GM10248 (cell line): Measurements from ENCODE around the gene BTBD19.
"Not testable (repeated sequence)": the region's sequence is repeated elsewhere in the genome, so short reads cannot be mapped to it uniquely, and the experiment has no call there.

Experiments
- CTCF ChIA-PET: fragments of 300-600 bp; sonication (Branson Sonifier 250); formaldehyde crosslinking; extraction: SDS; loops from one replicate; lab custom pipeline; 2021; ENCODE audit warnings: antibody characterized with exemption; lab: Yijun Ruan, JAX
- POLR2A ChIA-PET: fragments of 350-650 bp; sonication (Branson Sonifier 250); formaldehyde crosslinking; extraction: SDS; loops from one replicate; lab custom pipeline; 2020; ENCODE audit warnings: antibody characterized with exemption; lab: Yijun Ruan, JAX
- DNase-seq: peaks from one replicate; pipeline ENCODE4 v3.0.0; 2012; ENCODE audit errors: extremely low spot score
- TF ChIP-seq, protein P1 (sequence below): IDR thresholded peaks from 2 replicates; pipeline ENCODE4 v1.5.1; 2012; ENCODE audit warnings: mild to moderate bottlenecking, low read depth; ENCODE audit errors: extremely low read depth, missing control alignments, control extremely low read depth

BTBD19 gene

DNA sequence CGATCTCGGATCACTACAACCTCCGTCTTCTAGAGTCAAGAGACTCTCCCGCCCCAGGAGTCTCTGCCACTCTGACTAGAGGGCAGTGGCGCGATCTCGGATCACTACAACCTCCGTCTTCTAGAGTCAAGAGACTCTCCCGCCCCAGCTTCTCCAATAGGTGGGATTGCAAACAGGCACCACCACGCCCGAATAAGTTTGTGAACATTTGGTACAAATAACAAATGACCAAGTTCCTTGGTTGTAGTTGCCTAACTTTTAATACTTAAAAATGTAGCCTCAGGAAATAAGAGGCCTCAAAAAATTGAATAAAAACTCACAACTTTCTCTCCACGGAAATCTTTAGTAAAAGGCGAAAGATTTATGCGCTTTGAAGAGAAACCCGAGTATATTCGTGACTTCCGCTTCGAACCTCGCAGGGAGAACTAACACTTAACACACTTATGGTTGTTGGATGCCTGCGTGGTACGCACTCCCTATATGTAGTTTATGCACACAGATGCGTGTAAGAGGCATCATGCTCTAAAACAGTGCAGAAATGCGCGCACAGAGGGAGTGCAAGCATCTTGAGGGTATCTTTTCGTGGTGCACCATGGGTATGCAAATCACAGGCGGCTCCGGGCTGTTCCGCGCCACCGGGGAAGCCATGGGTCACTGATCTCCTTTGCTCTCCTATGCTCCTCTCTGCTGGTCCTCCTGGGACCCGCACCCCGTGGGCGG lies 11.4 kb downstream of the BTBD19 start:
- DNase-seq: peak; percentile 91
- TF ChIP-seq, protein P1, sequence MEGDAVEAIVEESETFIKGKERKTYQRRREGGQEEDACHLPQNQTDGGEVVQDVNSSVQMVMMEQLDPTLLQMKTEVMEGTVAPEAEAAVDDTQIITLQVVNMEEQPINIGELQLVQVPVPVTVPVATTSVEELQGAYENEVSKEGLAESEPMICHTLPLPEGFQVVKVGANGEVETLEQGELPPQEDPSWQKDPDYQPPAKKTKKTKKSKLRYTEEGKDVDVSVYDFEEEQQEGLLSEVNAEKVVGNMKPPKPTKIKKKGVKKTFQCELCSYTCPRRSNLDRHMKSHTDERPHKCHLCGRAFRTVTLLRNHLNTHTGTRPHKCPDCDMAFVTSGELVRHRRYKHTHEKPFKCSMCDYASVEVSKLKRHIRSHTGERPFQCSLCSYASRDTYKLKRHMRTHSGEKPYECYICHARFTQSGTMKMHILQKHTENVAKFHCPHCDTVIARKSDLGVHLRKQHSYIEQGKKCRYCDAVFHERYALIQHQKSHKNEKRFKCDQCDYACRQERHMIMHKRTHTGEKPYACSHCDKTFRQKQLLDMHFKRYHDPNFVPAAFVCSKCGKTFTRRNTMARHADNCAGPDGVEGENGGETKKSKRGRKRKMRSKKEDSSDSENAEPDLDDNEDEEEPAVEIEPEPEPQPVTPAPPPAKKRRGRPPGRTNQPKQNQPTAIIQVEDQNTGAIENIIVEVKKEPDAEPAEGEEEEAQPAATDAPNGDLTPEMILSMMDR: peak; percentile 8
- CTCF ChIA-PET: interaction anchor here (0.9 to 5.4 kb wide), 12 partner anchors 10 to 705 kb away, joined by 3 to 42 read pairs (median 4); partner anchors contain the start of genes BTBD19, DYNLT4, PLK3 and RNU5D-1
- POLR2A ChIA-PET: interaction anchor here (0.7 to 5.5 kb wide), 42 partner anchors 12 to 1442 kb away, joined by 3 to 120 read pairs (median 5); partner anchors contain the start of genes ARMH1, BEST4, BTBD19 and DYNLT4

DNA sequence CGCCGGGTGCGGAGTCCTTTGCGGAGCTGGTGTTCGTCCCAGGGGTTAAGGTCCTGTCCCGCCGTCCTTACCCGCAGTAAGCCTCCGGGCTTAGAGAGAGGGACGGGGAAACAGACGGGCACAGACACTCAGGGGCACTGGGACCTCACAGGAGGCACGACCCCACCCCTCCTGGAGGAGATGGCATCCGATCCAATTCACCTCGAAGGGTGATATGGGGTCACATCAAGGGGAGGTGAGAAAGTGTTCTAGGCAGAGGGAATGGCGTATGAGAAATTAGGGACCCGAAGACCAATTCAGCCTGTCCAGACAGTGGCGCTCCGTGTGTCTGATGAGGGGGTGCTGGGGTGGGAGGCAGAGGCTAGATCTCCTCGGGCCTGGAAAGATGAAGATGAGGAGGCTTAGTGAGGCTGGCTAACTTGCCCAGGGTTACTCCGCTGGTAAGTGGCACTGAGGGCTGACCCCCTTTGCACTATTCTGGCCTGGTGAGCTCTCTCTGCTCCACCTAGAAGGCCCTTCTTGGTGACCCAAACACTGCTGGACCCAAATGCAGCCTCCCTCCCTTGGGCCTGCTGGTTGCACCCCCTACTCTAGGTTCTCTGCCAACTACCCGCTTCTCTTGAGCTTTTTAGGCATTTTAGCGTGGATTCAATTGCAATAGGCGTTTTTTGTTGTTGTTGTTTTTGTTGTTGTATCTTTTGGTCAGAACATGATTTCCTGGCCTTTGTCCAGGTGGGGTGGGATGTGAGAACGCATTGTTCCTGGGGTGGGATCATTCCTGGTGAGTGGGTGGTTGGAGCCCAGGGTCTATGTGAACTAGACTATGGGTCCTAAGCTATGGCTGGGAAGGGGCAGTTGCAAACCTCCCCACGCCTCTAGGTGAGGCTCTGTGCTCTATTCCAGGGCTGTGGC lies 12.3 kb downstream of the BTBD19 start:
- no peak for DNase-seq
- ChIA-PET POLR2A (interaction anchor here (0.7 to 5.5 kb wide), 8 partner anchors 11 to 99 kb away, joined by 3 to 120 read pairs (median 3); partner anchors contain the start of genes BTBD19, DYNLT4 and PLK3), CTCF (interaction anchor here (0.9 to 5.4 kb wide), 10 partner anchors 10 to 480 kb away, joined by 3 to 42 read pairs (median 6); partner anchors contain the start of genes BTBD19, DYNLT4, HECTD3 and PLK3)
- TF ChIP-seq, protein P1: no peak

DNA sequence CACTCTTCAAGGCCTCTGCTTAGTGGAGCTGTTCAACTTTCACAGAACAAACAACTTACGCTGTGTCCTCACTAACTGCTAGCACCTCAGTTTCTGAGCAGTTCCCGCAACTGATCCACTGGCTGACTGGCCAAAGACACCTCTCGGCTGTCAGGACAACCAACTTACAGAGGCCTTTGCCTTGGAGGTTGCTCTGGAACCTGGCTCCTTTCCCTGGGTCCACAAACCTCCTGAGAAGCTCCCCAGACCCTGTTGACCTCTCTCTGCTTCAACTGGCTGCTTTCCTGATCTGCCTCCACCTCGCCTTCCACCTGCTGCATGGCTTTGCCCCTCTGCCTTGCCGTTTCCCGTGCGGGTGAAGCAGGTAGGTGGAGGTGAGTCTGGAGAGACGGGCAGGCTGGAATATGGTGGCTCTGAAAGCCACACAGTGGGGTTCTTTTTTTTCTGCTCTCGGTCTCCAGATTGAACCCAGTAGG lies 13.0 kb downstream of the BTBD19 start:
- ChIA-PET POLR2A (interaction anchor here (0.5 to 5.5 kb wide), 6 partner anchors 10 to 100 kb away, joined by 3 to 120 read pairs (median 3); partner anchors contain the start of genes BTBD19, DYNLT4 and PLK3), CTCF (interaction anchor here (0.8 to 5.4 kb wide), 10 partner anchors 9 to 190 kb away, joined by 3 to 42 read pairs (median 6); partner anchors contain the start of genes BTBD19, DYNLT4, HECTD3 and PLK3)
- TF ChIP-seq, protein P1: no peak
- no peak for DNase-seq

DNA sequence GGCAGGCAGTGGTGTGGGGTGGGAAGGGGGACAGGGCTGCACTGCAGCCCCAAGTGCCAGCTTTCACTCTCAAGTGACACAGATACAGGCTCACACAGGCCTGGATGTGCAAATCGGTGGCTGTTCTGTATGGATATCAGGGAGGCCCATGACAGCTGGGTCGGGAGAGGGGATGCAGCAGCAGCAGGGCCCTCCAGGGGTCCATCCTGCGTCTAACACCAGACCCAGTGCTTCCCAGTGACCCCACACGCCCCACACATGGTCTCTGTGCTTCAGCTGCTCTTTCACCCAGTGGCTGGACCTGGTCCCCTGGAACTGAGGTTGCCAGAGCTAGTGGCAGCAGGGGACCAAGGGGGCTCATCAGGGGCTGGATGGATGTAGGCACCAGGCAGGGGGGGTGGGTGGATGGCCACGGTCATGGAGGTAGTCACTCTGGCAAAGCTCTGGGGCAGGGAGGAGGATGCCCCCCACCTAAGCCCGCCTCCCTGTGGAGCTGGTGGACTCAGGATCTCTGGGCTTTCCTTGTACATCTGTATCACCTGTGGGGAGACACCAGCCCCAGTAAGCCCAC lies 13.9 kb downstream of the BTBD19 start:
- CTCF ChIA-PET: interaction anchor here (0.8 to 5.4 kb wide), 9 partner anchors 8 to 91 kb away, joined by 3 to 42 read pairs (median 5); partner anchors contain the start of genes BTBD19, DYNLT4, PTCH2 and RNU5D-1
- POLR2A ChIA-PET: interaction anchor here (0.5 to 5.5 kb wide), 4 partner anchors 8 to 22 kb away, joined by 3 to 120 read pairs (median 10); partner anchors contain the start of genes BTBD19, DYNLT4 and PLK3
- no peak for DNase-seq
- TF ChIP-seq, protein P1: no peak

DNA sequence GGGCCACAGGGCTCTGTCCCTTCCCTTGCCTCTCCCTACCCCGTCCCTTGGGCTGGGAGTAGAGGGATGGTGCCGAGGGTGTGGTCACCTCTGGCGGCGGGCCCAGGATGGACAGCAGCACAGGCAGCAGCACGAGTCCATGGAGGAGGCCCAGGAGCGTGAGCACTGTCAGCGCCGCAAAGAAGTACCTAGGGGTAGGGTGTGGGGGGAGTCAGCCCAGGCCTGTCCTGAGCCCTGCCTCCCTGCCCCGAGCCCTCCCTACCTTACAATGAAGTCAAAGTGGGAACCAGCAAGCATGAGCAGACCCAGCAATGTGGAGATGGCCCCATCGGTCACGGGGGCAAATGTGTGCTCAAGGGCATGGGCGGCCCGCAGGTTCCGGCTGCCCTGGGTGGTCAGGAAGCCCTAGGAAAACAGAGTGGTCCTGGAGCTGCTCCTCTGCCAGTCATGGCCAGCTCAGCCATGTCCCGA lies 14.7 kb downstream of the BTBD19 start:
- ChIA-PET POLR2A (interaction anchor here (1.8 to 2.1 kb wide), 2 partner anchors 9 to 23 kb away, joined by 7 to 13 read pairs; partner anchors contain the start of gene PLK3), CTCF (interaction anchor here (1.2 to 3.3 kb wide), 7 partner anchors 13 to 478 kb away, joined by 3 to 19 read pairs (median 4); partner anchors contain the start of gene PTCH2)
- DNase-seq: no peak
- TF ChIP-seq, protein P1: no peak

DNA sequence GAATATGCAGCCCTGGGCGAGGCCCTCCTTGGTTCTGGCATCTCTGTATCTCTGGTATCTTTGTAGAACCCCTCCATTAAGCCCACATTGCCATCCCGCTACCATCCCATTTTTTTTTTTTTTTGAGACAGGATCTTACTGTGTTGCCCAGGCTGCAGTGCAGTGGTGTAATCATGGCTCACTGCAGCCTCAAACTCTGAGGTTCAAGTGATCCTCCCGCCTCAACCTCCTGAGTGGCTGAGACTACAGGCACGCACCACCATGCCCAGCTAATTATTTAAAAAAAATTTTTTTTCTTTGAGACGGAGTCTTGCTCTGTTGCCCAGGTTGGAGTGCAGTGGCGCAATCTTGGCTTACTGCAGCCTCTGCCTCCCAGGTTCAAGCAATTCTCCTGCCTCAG lies 16.1 kb downstream of the BTBD19 start:
- POLR2A ChIA-PET: not testable (repeated sequence)

More for the DNA sequence above, 16.1 kb downstream of the BTBD19 start:
- not testable (repeated sequence) for DNase-seq
- CTCF ChIA-PET: interaction anchor here (1.2 to 3.3 kb wide), 2 partner anchors 11 to 477 kb away, joined by 3 to 19 read pairs; no protein-coding TSS in a partner anchor
